HepG2 (cell line): Measurements from ENCODE around the gene TADA3. TPM values are rescaled to one million over a fixed set of nuclear protein-coding genes. Genes with fewer than 3 reads are reported as not detected.

Source experiments
- ATF2 ChIP-seq: sonication (generic); formaldehyde crosslinking; IDR thresholded peaks from 2 replicates; pipeline ENCODE4 v1.4.0; 2020; ENCODE audit warnings: missing genetic modification reagents
- ATF3 ChIP-seq: sonication (generic); formaldehyde crosslinking; IDR thresholded peaks from 2 replicates; pipeline ENCODE4 v1.4.0; 2020; ENCODE audit warnings: missing genetic modification reagents
- BORCS8-MEF2B ChIP-seq: sonication (generic); formaldehyde crosslinking; IDR thresholded peaks from 2 replicates; pipeline ENCODE4 v1.8.0; 2022; ENCODE audit warnings: mild to moderate bottlenecking, missing genetic modification reagents
- CHD4 ChIP-seq: fragments of 200-600 bp; sonication (generic); IDR thresholded peaks from 2 replicates; pipeline ENCODE4 v1.7.0; 2017; ENCODE audit warnings: mild to moderate bottlenecking, low read length, borderline replicate concordance
- DPF2 ChIP-seq: sonication (generic); formaldehyde crosslinking; IDR thresholded peaks from 2 replicates; pipeline ENCODE4 v1.4.0; 2020; ENCODE audit warnings: mild to moderate bottlenecking, low read depth, missing genetic modification reagents, borderline replicate concordance
- GATA4 ChIP-seq: sonication (generic); IDR thresholded peaks from 2 replicates; pipeline ENCODE4 v1.6.1; 2016; ENCODE audit warnings: antibody characterized with exemption, low read depth, borderline replicate concordance
- RXRB ChIP-seq: IDR thresholded peaks from 2 replicates; pipeline ENCODE4 v1.6.1; 2016; ENCODE audit warnings: borderline replicate concordance, missing genetic modification reagents, missing compliant biosample characterization
- TBL1XR1 ChIP-seq: fragments of 150-350 bp; IDR thresholded peaks from 2 replicates; pipeline ENCODE4 v1.6.1; 2014; ENCODE audit warnings: borderline replicate concordance, low read length; ENCODE audit not compliant: partially characterized antibody
- ZBTB42 ChIP-seq: sonication (generic); formaldehyde crosslinking; IDR thresholded peaks from 2 replicates; pipeline ENCODE4 v1.5.0; 2020; ENCODE audit warnings: mild to moderate bottlenecking, missing genetic modification reagents
- ZFP36L2 ChIP-seq: sonication (generic); formaldehyde crosslinking; IDR thresholded peaks from 2 replicates; pipeline ENCODE4 v1.4.0; 2020; ENCODE audit warnings: missing genetic modification reagents
- ZMAT5 ChIP-seq: sonication (generic); formaldehyde crosslinking; IDR thresholded peaks from 2 replicates; pipeline ENCODE4 v1.5.0; 2020; ENCODE audit warnings: mild to moderate bottlenecking, low read depth, missing genetic modification reagents, borderline replicate concordance
- ZNF296 ChIP-seq: sonication (generic); formaldehyde crosslinking; conservative IDR thresholded peaks from 2 replicates; pipeline ENCODE4 v1.5.0; 2020; ENCODE audit warnings: mild to moderate bottlenecking, missing genetic modification reagents
- ZNF44 ChIP-seq: sonication (generic); formaldehyde crosslinking; IDR thresholded peaks from 2 replicates; pipeline ENCODE4 v1.5.1; 2020; ENCODE audit warnings: mild to moderate bottlenecking, missing genetic modification reagents
- ZNF558 ChIP-seq: sonication (generic); formaldehyde crosslinking; IDR thresholded peaks from 2 replicates; pipeline ENCODE4 v1.9.0; 2022; ENCODE audit warnings: mild to moderate bottlenecking, missing genetic modification reagents, borderline replicate concordance
- ZNF609 ChIP-seq: sonication (generic); formaldehyde crosslinking; IDR thresholded peaks from 2 replicates; pipeline ENCODE4 v1.4.0; 2020; ENCODE audit warnings: mild to moderate bottlenecking, missing genetic modification reagents, borderline replicate concordance
- ZNF629 ChIP-seq: sonication (generic); formaldehyde crosslinking; conservative IDR thresholded peaks from 2 replicates; pipeline ENCODE4 v1.5.0; 2020; ENCODE audit warnings: missing genetic modification reagents
- ZNF660 ChIP-seq: sonication (generic); formaldehyde crosslinking; IDR thresholded peaks from 2 replicates; pipeline ENCODE4 v1.5.1; 2020; ENCODE audit warnings: mild to moderate bottlenecking, low read depth, missing genetic modification reagents, borderline replicate concordance
- ZNF709 ChIP-seq: sonication (generic); formaldehyde crosslinking; IDR thresholded peaks from 2 replicates; pipeline ENCODE4 v1.5.0; 2020; ENCODE audit warnings: mild to moderate bottlenecking, missing genetic modification reagents
- ZNF782 ChIP-seq: sonication (generic); formaldehyde crosslinking; IDR thresholded peaks from 2 replicates; pipeline ENCODE4 v1.4.0; 2020; ENCODE audit warnings: missing genetic modification reagents, mild to moderate bottlenecking, borderline replicate concordance
- ZUFSP ChIP-seq: sonication (generic); formaldehyde crosslinking; IDR thresholded peaks from 2 replicates; pipeline ENCODE4 v1.9.0; 2021; ENCODE audit warnings: missing genetic modification reagents, mild to moderate bottlenecking, borderline replicate concordance
- polyA plus RNA-seq, 8 experiments: library from polyadenylated mRNA; depleted of rRNA in 3 of 8; stranded (reverse) in 7 of 8; unstranded in 1 of 8; fragments of >200 nt; fragmentation: Illumina TruSeq in 4 of 8; extraction: Trizol in 4 of 8; gene quantifications; 2 replicates each; pipeline versions ENCODE4 v1.2.1 to v1.2.3, GENCODE V29; 2011 to 2016; ENCODE audit warnings: low read depth in 4 of 8, missing spikeins in 1 of 8, mixed read lengths in 1 of 8; ENCODE audit not compliant: insufficient read depth in 1 of 8
- total RNA-seq, 5 experiments: library from RNA; depleted of rRNA; stranded (reverse); fragments of >200 nt; fragmentation: Illumina TruSeq; extraction: Trizol; gene quantifications; 2 replicates each; pipeline ENCODE4 v1.2.3, GENCODE V29; 2016; ENCODE audit warnings: low read depth in 1 of 5

Gene TADA3
- total and polyA plus RNA-seq, 2 of the 13 experiments (the other 11 are each of a cell fraction or from before 2014, with no cell fraction given), result 32.1 to 37.1 TPM

- TF ChIP-seq ZNF629 (CRISPR knock-in tag), result 0 out of 2 replicates have a peak, but pooled peaks have one; percentile 93
- TF ChIP-seq ZMAT5 (CRISPR knock-in tag), result no peak
- TF ChIP-seq DPF2, result no peak
- no peak for TF ChIP-seq CHD4
- TF ChIP-seq ATF2 (CRISPR knock-in tag), result no peak
- no peak for TF ChIP-seq ZNF709 (CRISPR knock-in tag)
- no peak for TF ChIP-seq TBL1XR1
- TF ChIP-seq ZNF558 (CRISPR knock-in tag), result no peak
- no peak for TF ChIP-seq ZNF44 (CRISPR knock-in tag)
- TF ChIP-seq ZBTB42 (CRISPR knock-in tag), result no peak
- TF ChIP-seq ZNF609 (CRISPR knock-in tag), result no peak
- no peak for TF ChIP-seq ATF3
- TF ChIP-seq ZUFSP, result no peak
- no peak for TF ChIP-seq GATA4
- no peak; the same call in 1 of the 2 replicates for TF ChIP-seq ZNF296
- TF ChIP-seq ZNF660, result no peak
- TF ChIP-seq BORCS8-MEF2B, result peak; percentile 44; the same call in 1 of the 2 replicates
- TF ChIP-seq ZNF782 (CRISPR knock-in tag), result no peak
- TF ChIP-seq RXRB (CRISPR knock-in tag), result no peak
- TF ChIP-seq ZFP36L2 (CRISPR knock-in tag), result no peak
Measured at GRCh38 chr3:9769426-9770275, 22.6 kb downstream of the TADA3 start, which contains the start of gene CAMK1 (continued).
